HG03066 (cell line): Measurements from ENCODE around the gene ALG3.

Experiments
- ATAC-seq: cut with Tn5 transposase; IDR thresholded peaks from one replicate; pipeline ENCODE4 v1.9.1; 2021; ENCODE audit warnings: low read depth; ENCODE audit not compliant: unreplicated experiment

Gene ALG3

DNA sequence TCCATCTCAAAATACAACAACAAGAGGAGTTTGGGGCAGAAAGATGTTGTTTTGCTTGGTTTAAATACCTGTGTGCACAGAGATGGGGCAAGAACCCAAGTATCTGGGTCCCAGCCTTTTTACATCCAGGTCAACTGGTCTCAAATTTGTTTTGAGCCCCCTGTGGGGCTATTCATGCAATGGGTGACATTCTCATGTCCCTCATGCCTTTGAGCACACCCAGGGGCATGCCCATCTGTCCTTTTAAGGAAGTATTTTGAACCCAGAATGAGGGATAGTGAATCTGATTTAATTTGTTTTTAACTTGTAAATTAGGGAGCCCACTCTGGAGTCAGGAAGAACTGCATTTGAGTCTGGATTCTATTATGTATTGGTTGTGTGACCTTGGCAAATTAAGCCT, 47.9 kb downstream of the ALG3 start:
- no peak for ATAC-seq

DNA sequence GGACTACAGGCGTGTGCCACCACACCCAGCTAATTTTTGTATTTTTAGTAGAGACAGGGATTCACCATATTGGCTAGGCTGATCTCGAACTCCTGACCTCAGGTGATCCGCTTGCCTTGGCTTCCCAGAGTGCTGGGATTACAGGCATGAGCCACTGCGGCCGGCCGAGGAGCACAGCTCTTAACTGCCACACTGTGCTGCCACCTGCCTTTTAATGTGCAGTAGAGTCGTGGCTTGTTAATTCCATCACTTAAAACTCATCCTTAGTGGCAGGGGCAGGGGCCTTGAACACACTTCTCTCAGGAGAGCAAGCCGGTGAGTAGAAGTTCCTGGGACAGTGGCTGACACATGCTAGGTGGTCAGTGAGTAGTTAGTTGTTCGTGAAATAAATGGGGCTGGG, 50.3 kb downstream of the ALG3 start:
- no peak for ATAC-seq

- ATAC-seq = no peak
Measured at GRCh38 chr3:184196536-184196935, 52.2 kb downstream of the ALG3 start.

GRCh38 chr3:184193991-184194539, 54.7 kb downstream of the ALG3 start:
- ATAC-seq = no peak

DNA sequence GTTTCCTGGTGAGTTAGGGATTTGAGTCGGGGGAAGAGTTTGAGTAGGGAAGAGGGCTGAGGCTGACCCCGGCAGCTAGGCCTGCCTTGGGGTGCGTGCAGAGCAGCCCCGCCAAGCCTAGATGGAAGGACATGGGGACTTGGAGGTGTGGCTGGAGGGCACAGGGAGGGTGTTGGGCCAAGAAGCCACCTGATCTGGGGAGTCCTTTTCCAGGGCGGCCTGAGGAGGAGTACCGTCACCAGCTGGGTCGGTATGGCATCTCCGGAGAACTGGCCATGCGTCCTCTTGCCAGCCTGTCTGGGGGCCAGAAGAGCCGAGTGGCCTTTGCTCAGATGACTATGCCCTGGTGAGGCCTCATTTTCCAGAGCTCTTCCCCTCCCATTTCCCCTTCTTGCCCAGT, 55.9 kb downstream of the ALG3 start:
- ATAC-seq = no peak
